Activated T-cell treated with anti-CD3 and anti-CD28 coated beads, Interleukin-2, amount 50 U/mL, for 24 hours (primary cell): ENCODE measurements around the gene ARSK.

Experiments
- DNase-seq: peaks from one replicate; pipeline ENCODE4 v3.0.0-alpha.2; 2020
- H3K27ac Mint-ChIP-seq: 2 replicates; pipeline ENCODE4 v1.8.0; 2020; ENCODE audit warnings: mild to moderate bottlenecking, mixed read lengths
- H3K27me3 Mint-ChIP-seq: 2 replicates; pipeline ENCODE4 v1.8.0; 2020; ENCODE audit warnings: mixed read lengths
- H3K36me3 Mint-ChIP-seq: 2 replicates; pipeline ENCODE4 v1.8.0; 2020; ENCODE audit warnings: low read depth, mixed read lengths
- H3K4me1 Mint-ChIP-seq: 2 replicates; pipeline ENCODE4 v1.8.0; 2020; ENCODE audit warnings: low read depth, mixed read lengths
- H3K4me3 Mint-ChIP-seq: 2 replicates; pipeline ENCODE4 v1.8.0; 2020; ENCODE audit warnings: mild to moderate bottlenecking, moderate library complexity, mixed read lengths
- H3K9me3 Mint-ChIP-seq: 2 replicates; pipeline ENCODE4 v1.8.0; 2020; ENCODE audit warnings: mixed read lengths

Gene ARSK, protein sequence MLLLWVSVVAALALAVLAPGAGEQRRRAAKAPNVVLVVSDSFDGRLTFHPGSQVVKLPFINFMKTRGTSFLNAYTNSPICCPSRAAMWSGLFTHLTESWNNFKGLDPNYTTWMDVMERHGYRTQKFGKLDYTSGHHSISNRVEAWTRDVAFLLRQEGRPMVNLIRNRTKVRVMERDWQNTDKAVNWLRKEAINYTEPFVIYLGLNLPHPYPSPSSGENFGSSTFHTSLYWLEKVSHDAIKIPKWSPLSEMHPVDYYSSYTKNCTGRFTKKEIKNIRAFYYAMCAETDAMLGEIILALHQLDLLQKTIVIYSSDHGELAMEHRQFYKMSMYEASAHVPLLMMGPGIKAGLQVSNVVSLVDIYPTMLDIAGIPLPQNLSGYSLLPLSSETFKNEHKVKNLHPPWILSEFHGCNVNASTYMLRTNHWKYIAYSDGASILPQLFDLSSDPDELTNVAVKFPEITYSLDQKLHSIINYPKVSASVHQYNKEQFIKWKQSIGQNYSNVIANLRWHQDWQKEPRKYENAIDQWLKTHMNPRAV

DNA sequence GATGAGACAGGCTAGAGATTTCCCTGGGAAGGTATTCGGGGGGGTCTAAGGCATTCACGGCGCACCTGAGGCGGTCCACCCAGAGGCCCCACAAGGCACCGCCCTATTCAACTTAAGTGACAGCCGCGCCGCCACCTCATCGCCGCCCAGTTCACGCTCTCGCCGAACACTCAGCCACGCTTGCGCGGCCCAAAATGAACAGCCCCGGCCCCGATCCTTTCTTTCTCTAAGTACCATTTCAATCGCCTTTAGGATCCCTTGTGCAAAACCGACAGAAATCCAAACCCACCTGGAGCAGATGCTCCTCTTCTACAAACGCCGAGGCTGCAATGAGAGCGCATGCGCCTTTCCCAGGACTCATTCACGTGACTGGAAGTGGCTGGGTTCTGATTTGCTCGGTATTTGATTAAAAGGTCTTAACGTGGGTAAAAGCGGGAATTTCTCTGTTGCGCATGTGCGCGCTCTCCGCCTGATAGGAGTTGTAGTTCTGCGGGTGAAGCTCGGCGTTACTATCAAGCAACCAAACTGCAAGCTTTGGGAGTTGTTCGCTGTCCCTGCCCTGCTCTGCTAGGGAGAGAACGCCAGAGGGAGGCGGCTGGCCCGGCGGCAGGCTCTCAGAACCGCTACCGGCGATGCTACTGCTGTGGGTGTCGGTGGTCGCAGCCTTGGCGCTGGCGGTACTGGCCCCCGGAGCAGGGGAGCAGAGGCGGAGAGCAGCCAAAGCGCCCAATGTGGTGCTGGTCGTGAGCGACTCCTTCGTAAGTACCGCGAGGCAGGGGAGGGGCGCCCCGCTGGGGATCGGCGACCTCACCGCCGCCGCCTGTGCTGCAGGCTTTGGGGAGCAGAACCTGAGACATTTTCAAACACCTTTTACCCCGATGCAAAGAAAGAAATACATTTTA lies at the start of gene ARSK, which contains the start of gene SKIC3:
Gene ARSK (plus strand): TSS at position 455 of the 902 bp plus-strand sequence. CDS start 178 bp downstream, at position 633.
Gene SKIC3 (minus strand): TSS at position 331 of the 902 bp plus-strand sequence. CDS start 7,827 bp downstream, outside the sequence.
- H3K27ac Mint-ChIP-seq: peak within 1 kb of the TSS; percentile 94
- H3K4me1 Mint-ChIP-seq: peaks cover 44% of the 10 kb centered on the region

DNA sequence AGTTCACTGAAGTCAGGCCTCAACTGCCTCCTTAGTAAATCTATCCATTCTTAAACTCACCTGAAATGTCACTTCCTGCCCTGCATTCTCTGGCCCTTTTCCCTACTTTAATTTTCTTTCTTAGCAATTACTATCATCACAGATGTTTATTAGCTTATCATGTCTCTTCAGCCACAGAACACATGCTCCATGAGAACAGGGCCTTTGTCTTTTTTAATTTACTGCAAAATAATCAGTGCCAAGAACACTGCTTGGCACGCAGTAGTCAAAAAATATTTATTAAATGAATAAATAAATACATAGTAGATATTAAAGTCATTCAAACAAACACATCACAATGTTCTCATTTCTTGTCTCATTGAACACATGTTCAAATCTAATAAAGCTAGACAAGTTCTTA lies 46.4 kb upstream of the ARSK start:
- Mint-ChIP-seq H3K4me3 (no peak overlapping the region), H3K4me1 (peaks cover 3% of the 10 kb centered on the region), H3K27me3 (no peaks in the 10 kb centered on the region), H3K27ac (peak overlapping the region; percentile 42), H3K36me3 (peaks cover 85% of the 10 kb centered on the region), H3K9me3 (no peaks in the 10 kb centered on the region)
- no peak for DNase-seq

More for the DNA sequence above, at the start of gene ARSK, which contains the start of gene SKIC3:
- H3K9me3 Mint-ChIP-seq: no peaks in the 10 kb centered on the region
- peak; percentile 91 for DNase-seq
- peak within 1 kb of the TSS; percentile 88 for H3K4me3 Mint-ChIP-seq
- no peaks in the 10 kb centered on the region for H3K27me3 Mint-ChIP-seq
- peaks cover 38% of the 10 kb centered on the region for H3K36me3 Mint-ChIP-seq

DNA sequence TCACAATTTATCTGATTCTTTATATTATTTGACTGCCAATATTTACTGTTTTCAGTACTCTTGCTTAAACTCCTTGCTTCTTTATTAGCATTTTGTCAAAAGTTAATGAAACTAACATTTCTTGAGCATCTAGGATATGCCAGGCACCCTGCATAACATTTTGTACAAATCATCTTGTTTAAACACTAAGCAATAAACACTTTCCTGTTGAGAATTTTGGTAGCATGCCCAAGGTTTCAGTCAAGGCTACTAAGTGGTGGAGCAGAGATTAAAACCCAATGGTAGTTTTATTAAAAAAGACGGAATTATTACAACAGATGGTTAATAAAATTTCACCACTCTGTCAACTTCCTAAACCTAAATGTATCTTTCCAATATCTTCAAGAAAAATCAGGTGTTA lies 43.3 kb upstream of the ARSK start:
- Mint-ChIP-seq H3K4me1 (peaks cover 3% of the 10 kb centered on the region), H3K36me3 (peaks cover 90% of the 10 kb centered on the region), H3K4me3 (no peak overlapping the region), H3K9me3 (no peaks in the 10 kb centered on the region), H3K27ac (no peak overlapping the region), H3K27me3 (no peaks in the 10 kb centered on the region)
- DNase-seq: no peak

DNA sequence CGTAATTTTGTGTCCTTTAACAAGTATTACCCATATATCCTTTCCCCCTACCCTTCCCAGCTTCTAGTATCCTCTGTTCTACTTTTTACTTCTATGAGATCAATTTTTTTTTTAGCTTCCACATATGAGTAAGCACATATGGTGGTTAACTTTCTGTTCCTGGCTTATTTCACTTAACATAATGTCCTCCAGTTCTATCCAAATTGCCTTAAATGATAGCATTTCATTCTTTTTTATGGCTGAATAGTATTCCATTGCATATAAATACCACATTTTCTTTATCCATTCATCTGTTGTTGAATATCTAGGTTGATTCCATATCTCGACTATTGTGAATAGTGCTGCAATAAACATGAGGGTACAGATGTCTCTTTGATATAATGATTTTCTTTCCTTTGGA lies 36.5 kb upstream of the ARSK start:
- Mint-ChIP-seq H3K4me3 (no peak overlapping the region), H3K4me1 (no peaks in the 10 kb centered on the region), H3K27me3 (no peaks in the 10 kb centered on the region), H3K36me3 (peaks cover 87% of the 10 kb centered on the region), H3K9me3 (no peaks in the 10 kb centered on the region), H3K27ac (no peak overlapping the region)
- no peak for DNase-seq

DNA sequence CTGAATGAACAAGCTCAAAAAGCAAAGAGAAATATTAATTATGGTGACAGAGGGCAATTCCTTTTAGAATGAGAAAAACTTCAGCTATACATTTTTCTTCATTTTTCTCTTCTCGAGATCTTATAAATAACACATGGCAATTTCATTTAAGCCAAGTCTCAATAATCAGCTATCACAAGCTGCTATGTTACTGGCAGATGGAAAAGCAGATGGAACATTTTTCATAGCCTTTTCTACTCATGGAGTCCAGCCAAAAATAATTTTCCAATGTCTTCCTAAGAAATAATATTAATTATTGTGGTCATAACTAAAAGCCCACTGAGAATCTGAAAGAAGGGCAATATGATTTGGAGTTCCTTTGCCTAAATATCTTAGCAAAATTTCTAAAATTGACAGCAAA lies 35.8 kb upstream of the ARSK start:
- no peak for DNase-seq
- Mint-ChIP-seq H3K9me3 (no peaks in the 10 kb centered on the region), H3K27me3 (no peaks in the 10 kb centered on the region), H3K27ac (no peak overlapping the region), H3K4me3 (no peak overlapping the region), H3K36me3 (peaks cover 86% of the 10 kb centered on the region), H3K4me1 (no peaks in the 10 kb centered on the region)

DNA sequence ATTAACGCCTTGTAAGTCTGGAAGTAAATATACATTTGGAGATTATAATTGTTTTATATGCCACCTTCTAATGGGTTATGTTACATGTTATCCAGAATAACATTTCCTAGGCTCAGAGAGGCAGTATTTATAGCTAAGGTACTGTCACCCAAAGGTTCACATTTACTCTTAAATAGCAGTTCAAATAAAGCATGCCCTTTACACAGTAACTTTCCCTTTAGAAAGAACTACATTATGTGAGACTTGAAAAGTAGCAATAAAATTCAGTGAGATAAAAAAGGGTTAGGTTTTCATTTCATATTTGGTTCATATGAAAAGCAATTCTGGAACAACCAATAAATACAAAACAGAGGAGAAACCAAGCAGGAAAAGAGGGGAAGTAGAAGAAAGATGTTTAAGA lies 35.2 kb upstream of the ARSK start:
- no peak for DNase-seq
- peaks cover 85% of the 10 kb centered on the region for H3K36me3 Mint-ChIP-seq
- H3K9me3 Mint-ChIP-seq: no peaks in the 10 kb centered on the region
- no peak overlapping the region for H3K4me3 Mint-ChIP-seq
- no peaks in the 10 kb centered on the region for H3K4me1 Mint-ChIP-seq
- no peaks in the 10 kb centered on the region for H3K27me3 Mint-ChIP-seq
- H3K27ac Mint-ChIP-seq: no peak overlapping the region

DNA sequence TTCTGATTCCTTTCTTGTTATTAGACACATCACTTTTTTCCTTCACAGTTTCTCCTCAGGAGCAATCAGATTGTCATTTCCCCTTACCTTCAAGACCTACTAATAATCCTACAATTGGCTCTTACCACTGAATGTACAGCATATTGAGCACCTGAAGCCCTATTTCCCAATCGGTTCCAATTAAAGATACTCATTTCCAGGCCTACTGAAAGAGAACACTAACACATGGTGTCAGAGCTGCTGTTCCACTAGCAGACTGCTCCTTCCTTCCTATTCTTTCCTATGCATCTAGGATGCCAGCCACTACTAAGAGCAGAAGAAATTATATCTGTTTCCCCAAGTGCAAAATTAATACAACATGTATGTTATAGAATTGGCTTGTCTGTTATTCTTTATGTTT lies 34.7 kb upstream of the ARSK start:
- Mint-ChIP-seq H3K9me3 (no peaks in the 10 kb centered on the region), H3K27ac (no peak overlapping the region), H3K4me1 (no peaks in the 10 kb centered on the region), H3K27me3 (no peaks in the 10 kb centered on the region), H3K4me3 (no peak overlapping the region), H3K36me3 (peaks cover 85% of the 10 kb centered on the region)
- no peak for DNase-seq

DNA sequence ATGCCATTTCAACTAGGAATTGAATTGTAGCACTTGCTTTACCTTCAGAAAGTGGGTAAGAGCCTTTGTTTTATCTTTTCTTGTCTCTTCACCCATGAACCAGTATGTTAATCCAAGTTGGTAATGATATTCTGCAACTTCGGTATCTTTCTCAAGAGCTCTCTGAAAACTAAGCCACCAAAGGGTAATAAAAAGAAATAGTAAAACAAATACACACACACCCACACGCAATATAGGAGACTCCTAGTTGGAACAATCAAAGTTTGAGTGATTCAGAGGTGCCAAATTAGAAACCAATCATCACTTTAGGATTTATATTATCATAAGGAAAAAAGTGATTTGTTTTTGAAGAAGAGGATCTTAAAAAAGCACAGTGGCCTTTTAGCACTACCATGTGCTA lies 30.5 kb upstream of the ARSK start:
- Mint-ChIP-seq H3K27me3 (no peaks in the 10 kb centered on the region), H3K9me3 (no peaks in the 10 kb centered on the region), H3K27ac (no peak overlapping the region), H3K4me1 (peaks cover 5% of the 10 kb centered on the region), H3K36me3 (peaks cover 88% of the 10 kb centered on the region), H3K4me3 (no peak overlapping the region)
- DNase-seq: no peak

DNA sequence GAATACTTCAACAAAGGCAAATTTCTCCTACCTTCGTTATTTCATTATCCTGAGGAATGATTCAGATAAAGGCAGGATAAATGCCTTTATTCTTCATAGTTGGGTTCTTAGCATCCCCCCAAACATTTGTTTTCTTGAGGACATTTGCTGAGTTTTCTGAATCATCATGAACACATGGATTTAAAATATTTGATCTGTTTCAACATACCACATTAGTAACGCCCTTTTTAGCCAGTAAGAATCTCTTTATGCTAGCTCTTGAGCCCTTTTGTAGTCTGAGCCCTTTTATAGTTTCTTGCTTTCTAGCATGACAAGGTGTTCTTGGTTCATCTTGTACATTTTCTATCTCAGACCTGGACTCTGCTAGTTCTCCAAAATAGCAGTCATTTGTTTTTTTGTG lies 28.0 kb upstream of the ARSK start:
- Mint-ChIP-seq H3K9me3 (no peaks in the 10 kb centered on the region), H3K4me3 (no peak overlapping the region), H3K36me3 (peaks cover 87% of the 10 kb centered on the region), H3K4me1 (peaks cover 6% of the 10 kb centered on the region), H3K27me3 (no peaks in the 10 kb centered on the region), H3K27ac (no peak overlapping the region)
- DNase-seq: no peak

DNA sequence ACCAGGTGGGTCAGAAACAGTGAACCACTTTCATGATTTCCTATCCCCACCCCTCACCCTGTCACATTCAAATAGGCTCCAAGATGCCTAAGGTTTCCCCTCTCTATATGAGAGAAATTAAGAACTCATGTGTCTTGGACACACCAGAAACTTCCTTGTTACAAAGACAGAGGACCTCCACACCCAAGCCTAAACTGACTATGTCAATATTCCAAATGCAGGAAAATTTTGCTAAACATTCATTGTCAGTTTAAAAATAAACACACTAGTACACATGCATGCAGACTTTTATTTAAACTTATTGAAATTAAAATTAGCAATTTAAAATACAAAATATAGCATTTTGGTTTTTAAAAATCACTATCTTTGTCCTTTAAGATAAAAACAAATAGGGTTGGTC lies 26.3 kb upstream of the ARSK start:
- H3K27me3 Mint-ChIP-seq: no peaks in the 10 kb centered on the region
- H3K9me3 Mint-ChIP-seq: no peaks in the 10 kb centered on the region
- H3K4me1 Mint-ChIP-seq: peaks cover 12% of the 10 kb centered on the region
- DNase-seq: no peak
- peaks cover 91% of the 10 kb centered on the region for H3K36me3 Mint-ChIP-seq
- no peak overlapping the region for H3K27ac Mint-ChIP-seq
- no peak overlapping the region for H3K4me3 Mint-ChIP-seq

DNA sequence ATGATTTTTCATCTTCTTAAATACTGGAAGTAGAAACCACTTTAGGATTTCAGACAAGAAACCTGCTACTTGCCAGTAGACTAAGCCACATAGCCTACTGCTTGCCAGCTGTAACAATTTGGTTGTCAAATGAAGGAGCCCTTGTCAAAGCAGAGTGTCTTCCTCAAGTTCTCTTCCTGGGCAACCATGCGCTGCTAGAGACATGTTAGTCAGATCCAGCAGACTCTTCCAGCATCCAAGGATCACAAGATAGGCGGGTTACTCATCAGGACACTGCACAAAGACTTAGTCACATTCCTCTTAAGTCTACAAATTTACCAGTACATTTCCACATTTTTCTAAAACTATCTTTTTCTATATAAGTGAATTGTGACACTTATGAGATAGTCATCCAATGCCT lies 24.5 kb upstream of the ARSK start:
- Mint-ChIP-seq H3K27ac (no peak overlapping the region), H3K27me3 (no peaks in the 10 kb centered on the region), H3K4me3 (no peak overlapping the region), H3K4me1 (peaks cover 25% of the 10 kb centered on the region), H3K36me3 (peaks cover 92% of the 10 kb centered on the region), H3K9me3 (no peaks in the 10 kb centered on the region)
- DNase-seq: no peak

DNA sequence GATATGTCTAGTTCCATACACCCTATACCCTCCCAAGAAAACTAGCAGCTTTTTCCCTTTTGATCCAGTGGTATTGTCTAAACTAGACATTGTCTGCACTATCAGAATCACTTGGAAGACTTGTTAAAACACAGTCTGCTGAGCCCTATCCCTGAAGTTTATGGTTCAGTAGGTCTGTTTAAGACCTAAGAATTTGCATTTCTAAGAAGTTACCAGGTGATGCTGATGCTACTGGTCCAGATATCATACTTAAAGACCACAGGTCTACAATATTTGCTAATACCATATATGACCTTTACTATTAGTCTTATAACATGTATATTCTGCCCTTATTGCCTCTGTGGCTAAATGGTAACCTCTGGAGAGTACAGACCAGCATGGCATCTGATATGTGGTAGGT lies 23.4 kb upstream of the ARSK start:
- H3K4me3 Mint-ChIP-seq: no peak overlapping the region
- peaks cover 25% of the 10 kb centered on the region for H3K4me1 Mint-ChIP-seq
- H3K9me3 Mint-ChIP-seq: no peaks in the 10 kb centered on the region
- H3K27me3 Mint-ChIP-seq: no peaks in the 10 kb centered on the region
- no peak overlapping the region for H3K27ac Mint-ChIP-seq
- H3K36me3 Mint-ChIP-seq: peaks cover 92% of the 10 kb centered on the region
- DNase-seq: no peak

DNA sequence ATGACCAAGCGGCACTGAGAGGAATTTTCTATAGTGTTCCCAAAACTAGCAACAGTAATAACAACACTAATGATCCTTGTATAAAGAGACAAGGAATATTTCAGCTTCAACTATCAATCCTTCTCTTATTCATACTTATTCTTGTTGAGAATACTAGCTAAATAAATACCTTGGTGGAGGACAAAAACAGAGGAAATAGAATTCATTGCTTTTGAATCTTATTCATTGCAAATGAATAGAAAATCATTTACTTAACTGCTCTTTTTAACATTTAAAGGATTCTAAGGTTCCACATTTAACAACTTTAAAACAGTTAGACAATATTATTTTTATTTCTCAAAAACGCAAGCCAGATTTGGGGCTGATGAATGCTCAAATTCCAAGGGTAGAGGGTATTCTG lies 22.5 kb upstream of the ARSK start:
- H3K36me3 Mint-ChIP-seq: peaks cover 92% of the 10 kb centered on the region
- H3K27ac Mint-ChIP-seq: no peak overlapping the region

DNA sequence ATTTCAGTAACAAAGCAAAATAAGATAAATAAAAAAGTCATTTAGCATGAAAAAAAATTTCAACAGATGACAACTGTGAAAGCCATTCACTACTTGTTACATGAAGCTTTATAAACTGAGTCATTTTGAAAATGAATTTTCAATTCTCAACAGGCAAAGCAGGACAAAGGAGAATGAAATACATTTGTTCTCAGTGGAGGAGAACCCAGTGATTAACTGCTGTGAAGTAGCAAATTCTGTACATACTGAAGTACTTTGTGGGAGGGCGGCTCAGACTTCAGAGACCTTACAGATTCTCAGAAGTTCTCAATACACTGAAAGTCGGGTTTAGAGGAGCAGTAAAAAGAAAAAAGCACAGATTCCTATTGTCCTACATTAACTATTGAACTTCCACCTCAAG lies 21.8 kb upstream of the ARSK start:
- Mint-ChIP-seq H3K9me3 (no peaks in the 10 kb centered on the region), H3K4me1 (peaks cover 25% of the 10 kb centered on the region), H3K4me3 (no peak overlapping the region), H3K27ac (peak overlapping the region; percentile 37), H3K36me3 (peaks cover 89% of the 10 kb centered on the region), H3K27me3 (no peaks in the 10 kb centered on the region)
- DNase-seq: no peak

More for the DNA sequence above, 22.5 kb upstream of the ARSK start:
- DNase-seq: no peak
- H3K27me3 Mint-ChIP-seq: no peaks in the 10 kb centered on the region
- no peaks in the 10 kb centered on the region for H3K9me3 Mint-ChIP-seq
- H3K4me3 Mint-ChIP-seq: no peak overlapping the region
- H3K4me1 Mint-ChIP-seq: peaks cover 25% of the 10 kb centered on the region
